GM18907 (cell line): ENCODE results near the gene TMEM54.

ENCODE experiments used
- ATAC-seq: cut with Tn5 transposase; IDR thresholded peaks from one replicate; pipeline ENCODE4 v1.9.1; 2021; ENCODE audit warnings: mild to moderate bottlenecking, moderate library complexity; ENCODE audit not compliant: unreplicated experiment

The TMEM54 gene

DNA sequence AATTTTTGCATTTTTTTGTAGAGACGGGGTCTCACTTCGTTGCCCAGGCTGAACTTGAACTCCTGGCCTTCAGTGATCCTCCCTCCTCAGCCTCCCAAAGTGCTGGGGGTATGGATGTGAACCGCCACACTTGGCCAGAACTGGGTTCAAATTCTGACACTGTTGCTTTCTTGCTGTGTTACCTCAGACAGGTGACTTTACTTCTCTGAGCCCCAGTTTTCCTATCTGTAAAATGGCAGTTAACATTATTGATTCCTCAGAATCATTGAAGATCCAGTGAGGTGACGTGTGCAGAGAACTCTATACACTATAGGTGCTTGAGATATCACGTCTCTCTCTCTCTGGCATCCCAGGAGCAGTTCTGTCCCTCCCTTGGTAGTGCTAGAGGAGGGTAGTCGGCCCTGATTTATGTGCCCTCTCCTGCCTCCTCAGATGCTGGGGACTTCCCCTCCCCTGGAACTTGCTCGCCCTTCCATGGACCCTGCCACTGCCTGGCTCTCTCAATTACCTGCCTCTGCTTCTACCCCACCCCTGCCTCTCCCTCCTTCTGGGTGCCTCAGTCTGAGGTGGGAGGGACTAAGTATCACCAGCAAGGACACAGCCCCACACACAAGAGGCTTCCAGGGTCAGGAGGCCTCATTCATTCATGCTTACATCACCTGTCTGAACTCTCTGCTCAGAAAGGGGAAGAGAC is 17.7 kb downstream of the TMEM54 start:
- no peak for ATAC-seq

DNA sequence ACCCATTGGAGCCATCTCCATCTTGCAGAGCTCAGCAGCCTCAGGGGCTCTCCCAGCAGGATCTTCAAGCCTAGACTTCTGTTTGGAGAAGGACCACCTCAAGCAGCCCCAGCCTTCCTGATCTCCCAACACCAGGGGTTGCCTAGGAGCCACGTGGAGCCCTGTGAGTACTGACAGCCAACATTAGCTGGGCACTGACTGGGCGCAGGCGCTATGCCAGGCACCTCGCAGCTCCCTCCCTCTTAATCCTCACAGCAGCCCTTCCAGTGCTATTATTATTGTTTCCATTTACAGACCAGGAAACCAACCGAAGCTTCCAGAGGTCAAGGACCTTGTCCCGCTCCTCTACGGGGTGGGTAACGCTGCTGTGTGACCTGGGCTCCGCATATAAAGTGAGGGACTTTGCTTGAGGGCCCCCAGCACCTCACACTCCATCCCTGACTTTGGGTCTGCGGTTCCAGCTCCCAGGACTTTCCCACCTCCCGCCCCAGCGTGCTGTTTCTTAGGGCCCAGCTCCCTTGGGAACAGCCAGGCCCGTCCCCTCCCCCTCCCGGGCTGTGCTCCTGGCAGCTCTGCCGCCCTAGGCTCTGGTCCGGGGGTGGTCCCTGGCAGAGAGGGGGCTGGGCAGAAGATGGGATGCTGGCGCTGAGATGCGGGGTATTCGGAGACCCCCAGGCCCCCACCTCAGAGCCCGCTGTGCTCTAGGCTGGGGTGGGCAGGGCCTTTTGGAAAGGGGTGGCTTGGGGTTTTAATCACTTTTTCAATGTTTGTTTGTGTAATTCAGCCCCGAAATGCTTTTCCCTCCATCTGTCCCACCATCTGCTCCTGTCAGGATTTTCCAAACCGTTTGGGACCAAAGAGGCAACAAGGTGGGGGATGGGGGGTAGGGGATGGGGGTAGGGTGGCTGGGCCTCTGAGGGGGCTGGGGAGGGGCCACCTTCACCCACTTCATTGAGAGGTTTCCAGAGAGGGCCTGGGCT is 19.0 kb downstream of the TMEM54 start:
- no peak for ATAC-seq

DNA sequence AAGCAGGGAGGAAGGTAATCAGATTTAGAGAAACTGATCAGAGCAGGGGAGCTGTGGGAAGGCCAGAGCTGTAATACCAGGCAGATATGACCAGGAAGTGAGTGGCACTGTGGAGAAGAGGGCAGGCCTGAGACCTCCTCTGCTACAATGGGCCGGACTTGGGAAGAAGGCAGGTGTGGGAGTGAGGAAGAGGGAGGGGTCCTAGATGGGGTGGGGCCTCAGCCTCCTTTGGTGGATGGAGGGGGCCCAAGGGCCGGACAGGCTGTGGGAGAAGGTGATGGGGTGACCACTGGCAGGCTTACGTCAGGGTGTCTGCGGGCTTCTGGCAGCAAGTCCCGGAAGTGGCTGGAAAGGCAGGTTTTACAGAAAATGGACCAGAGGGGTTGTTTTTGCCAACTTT is 19.9 kb downstream of the TMEM54 start:
- ATAC-seq = no peak

DNA sequence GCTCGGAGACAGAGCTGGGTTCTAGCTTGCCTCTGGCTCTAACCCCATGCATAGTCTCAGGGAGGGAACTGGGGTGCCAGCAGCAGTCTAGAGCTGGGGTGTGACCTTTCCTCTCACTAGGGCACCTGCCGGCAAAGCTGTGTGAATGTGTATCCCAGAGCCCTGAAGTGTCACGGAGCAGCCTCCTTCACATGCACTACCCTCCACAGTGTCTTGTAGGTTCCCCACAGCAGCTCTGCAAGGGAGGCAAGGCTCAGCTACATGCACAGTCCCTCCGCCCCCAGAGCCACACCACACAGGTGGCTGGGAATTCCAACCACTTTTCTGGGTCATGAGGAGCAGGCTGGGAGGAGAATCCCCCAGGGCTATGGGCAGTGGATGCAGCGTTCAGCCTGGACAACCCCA is 22.6 kb downstream of the TMEM54 start:
- no peak for ATAC-seq

DNA sequence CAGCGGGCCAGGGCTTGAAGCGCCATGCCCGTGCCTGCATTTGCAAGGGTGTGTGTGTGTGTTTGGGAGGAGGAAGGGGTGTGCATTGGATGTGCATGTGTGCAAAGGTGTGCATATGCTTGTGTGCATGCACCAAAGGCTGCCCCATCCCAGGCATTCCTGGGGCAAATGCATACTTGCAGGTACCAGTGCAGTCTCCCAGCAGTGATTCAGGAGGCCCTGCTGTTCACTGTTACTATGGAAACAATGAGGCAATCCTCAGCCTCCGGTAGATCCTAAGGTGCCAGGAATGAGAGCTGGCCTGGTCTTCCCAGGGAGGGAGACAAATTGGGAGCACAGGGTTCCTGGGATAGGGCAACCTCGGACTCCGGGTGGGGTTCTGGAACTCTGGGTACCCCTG is 23.0 kb downstream of the TMEM54 start:
- no peak for ATAC-seq

DNA sequence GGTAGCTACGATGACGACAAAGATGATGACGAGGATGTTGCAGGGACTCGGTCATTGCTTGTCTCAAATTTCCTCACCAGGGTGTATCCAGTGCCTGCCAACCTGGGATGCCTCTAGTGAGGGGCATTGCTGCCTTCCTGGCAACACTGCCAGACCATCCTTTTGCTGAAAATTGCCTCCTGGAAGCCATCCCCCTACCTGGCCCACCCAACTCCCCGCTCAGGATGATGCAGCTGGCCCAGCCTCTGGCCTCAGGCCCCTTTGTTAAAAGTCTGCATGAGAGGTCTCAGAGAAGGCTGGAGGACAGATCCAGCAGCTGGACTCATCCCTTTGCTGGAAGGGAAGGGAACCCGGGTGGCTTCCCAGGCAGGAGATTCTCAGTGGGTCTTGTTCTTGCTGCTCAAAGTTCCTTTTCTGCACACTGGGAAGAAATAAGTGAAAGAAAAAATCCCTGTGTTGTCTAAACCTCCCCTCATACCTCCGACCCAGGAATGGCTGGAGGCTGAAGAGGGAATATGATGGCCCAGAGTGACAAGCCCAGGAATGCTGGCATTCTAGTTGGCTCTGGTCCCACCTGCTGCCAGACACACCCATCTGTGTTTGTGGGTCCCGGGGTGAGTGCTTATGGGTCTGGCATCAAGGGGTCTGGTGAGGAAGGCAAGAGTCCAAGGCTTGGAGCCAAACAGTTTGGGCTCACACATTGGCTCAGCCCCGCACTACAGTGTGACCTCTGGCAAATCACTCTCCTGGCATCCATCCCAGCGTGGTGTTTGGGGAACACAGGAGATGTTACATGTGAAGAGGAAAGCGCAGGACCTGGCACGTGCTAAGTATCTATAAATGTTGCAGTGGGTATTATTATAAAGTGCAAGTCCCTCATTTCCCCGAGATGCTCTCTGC is 23.7 kb downstream of the TMEM54 start:
- no peak for ATAC-seq

DNA sequence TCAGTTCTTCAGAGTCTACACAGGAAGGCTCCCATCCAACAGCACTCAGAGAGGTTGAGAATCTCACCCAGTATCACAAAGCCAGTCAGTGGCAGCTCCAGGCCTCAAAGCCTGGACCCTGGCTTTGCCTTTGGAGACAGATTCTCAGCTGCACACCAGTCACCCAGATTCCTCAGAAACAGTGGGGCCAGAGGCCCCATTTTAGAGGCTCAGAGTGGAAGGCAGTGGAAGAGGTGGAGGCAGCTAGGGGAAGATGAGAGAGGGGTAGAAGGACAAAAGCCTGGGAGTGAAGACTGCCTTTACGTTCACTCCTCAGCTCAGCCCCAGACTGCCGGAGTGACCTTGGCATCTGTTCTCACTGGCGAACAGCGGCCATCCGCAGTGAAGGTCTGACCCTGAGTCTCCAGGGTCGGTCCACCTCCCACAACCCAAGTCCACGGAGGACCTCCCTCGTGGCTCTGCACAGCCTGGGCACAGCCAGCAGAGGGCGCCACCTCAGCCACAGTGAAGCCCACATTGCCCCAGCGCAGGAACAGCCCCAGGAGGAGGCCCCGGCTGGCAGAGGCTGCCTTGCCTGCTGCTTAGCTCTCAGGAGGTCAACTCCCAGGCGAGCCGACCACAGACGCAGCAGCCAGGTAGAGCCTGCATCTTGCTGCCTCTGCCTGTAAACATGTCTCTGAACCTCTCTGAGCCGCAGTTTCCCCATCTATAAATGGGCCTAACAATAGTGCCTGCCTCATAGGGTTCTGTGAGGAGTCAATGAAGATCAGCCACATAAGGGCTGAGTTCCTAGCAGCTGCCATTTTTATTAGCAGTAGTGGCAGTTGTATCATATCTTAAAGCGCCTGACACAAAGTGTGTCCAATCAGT is 24.6 kb downstream of the TMEM54 start:
- ATAC-seq = no peak

DNA sequence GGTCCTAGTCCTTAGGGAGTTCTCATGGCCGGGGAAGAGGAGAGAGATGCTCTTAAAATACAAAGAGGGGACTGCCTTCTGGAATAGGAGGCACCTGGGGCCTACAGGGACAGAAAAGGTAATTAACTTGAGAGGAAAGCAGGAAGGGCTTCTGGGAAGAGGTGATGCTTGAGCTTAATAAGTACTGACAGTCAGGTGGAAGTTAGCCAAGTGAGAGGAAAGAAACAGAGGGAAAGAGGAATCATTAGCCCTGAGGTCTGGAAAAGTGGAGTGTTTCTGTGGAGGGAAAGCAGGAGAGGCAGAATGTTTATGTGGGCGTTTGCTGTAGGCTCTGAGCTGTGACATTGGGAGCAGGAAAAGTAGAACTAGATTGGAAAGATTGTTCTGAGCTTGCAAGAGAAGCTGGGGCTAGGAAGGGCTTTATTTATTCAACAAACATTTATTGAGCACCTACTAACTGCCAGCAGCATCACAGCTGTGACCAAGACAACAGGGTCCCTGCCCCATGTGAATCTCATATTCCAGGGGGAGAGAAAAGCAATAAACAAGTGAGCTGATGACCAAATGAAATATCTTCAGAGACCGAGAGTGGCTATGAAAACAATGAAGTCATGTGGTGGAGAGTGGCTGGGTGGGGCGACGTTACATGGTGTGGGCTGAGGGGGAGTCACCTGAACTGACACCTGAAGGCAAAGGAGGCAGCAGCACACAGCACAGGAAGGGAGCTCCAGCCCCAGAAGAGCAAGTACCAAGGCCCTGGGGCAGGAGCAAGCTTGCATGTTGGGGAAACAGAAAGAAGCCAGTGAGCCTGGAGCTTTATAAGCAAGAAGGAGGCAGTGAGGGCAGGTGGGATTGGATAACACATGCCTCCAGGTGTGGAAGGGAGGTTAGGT is 26.1 kb downstream of the TMEM54 start:
- ATAC-seq = no peak

DNA sequence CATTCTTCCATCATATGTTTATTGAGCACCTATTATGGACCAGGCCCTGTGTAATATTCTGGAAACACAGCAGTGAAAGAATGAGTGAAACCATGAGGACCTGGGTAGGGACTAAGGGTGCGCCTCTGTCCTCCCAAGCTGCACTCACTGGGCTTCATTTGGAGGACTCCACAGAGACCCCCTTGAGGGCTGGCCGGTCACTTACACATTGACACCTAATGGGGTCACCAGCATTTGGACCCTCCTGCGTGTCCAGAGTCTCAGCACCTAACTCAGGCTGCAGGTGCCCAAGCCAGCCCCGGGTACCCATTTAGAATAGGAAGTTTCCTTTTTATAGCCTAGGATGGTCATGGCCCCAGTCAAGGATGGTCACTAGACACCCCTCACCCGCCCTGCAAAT is 27.7 kb downstream of the TMEM54 start:
- ATAC-seq = no peak

DNA sequence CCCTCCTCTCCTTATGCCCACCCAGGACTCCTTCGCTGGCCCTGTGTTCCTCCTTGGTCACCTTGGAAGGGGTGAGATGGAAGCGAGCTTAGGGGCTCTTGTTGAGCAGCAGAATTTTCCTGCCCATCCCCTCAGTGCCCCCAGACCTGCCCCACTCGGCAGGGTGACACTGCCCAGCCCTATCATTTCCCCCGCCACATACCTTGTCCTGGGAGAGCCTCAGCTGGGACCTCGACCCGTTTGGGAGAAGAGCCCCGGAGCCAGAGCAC is 29.1 kb downstream of the TMEM54 start:
- no peak for ATAC-seq

DNA sequence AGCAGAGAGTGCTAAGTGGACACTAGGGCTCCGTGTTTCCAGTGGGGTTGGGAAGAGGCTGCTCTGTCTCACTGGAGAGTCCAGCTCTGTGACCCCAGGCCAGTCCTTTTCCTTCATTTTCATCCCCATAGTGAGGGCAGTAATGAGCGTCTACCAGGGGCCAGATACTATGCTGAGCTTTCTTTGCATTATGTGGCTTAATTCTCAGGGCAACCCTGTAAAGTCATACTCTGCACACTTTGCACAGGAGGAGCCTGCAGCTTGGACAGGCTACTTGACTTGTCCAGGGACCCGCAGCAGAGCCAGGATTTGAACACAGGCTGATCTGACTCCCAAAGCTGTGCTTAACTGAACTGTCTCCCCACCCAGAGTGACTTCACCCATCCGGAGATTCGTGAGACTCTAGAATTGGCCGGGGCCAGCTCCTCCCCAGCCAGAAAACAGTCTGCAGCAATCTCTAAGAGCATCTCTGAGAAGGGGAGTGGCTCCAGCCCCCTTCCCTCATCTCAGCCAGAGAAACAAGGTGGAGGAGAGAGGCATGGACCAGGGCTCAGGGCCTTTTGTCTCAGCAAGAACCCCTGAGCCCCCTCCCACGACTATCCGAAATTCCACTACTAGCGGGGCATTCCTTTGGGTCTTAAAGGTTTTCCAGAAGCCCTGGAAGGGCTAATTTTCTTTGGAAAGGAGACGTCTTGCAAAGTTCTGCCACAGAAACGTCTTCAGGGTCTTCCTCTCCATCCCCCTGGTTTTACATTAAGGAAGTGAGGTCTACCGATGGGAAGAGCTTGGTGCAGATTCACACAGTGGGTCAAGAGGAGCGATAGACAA is 29.6 kb downstream of the TMEM54 start:
- ATAC-seq = no peak

DNA sequence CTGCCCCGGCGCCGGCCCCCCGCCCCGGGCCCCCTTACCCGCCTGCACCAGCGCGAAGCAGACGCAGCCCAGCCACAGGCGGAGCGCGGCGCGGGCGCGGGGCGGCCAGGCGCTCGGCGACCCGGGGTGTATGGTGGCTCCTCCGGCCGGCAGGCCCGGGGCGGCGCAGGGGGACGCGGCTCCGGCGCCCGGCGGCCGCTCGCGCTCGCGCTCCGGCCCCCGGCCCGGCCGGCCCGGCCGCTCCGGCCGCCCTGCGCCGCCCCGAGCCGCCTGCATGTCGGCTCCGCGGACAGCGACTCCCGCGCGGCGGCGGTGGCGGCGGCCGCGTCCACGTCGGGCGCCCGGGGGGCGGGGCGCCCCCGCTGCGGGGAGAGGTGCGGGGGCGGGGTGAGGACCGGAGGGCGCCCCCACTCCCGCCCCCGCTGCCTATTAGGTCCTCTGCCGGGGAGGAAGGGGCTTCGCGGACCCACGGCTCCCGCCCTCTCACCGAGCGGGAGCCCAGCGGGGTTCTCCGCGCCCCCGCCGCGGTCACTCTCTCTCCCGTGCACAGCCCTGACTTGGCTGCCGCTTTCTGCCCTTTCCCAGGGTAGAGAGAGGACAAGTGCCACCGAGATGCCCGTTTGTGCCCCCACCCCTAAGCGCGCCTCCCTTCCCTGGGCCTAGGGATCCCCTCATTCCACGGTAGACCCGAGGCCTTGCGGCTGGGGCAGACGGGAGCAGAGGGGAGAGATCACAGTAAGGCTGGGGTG is 30.4 kb downstream of the TMEM54 start, which contains the start of gene FNDC5:
Gene FNDC5 (minus strand): TSS at position 298 of the 749 bp plus-strand sequence.
- no peak for ATAC-seq

DNA sequence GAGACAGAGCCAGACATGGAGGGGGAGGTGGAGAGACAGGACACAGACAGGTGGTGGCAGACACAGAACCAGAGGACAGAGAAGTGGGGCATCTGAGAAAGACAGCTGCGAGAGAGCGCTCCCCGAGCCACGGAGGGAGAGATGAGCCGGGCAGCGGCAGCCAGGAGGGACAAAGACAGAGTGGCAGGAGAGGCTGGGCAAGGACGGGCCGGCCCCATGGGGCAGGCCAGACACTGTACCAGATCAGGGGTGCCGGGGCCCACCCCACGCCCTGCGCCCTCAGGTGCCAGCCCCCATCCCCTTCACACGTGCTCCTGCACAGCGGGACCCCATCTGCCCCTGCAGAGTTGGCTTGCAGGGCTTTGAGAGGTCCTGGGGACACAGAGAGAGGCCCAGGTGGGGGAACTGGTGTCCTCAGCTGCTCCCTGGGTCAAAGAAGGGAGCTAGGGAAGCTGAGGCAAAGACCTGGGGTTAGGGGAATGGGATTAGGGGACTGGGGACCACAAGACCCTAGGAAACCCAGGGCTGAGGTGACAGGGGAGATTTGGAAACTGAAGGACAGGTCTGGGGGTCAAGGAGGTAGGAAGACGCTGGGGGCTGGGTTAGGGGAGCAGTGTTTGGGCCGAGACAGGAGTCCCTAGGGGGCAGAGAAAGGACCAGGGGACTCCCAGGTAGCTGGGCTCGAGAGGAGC is 31.1 kb downstream of the TMEM54 start:
- no peak for ATAC-seq

DNA sequence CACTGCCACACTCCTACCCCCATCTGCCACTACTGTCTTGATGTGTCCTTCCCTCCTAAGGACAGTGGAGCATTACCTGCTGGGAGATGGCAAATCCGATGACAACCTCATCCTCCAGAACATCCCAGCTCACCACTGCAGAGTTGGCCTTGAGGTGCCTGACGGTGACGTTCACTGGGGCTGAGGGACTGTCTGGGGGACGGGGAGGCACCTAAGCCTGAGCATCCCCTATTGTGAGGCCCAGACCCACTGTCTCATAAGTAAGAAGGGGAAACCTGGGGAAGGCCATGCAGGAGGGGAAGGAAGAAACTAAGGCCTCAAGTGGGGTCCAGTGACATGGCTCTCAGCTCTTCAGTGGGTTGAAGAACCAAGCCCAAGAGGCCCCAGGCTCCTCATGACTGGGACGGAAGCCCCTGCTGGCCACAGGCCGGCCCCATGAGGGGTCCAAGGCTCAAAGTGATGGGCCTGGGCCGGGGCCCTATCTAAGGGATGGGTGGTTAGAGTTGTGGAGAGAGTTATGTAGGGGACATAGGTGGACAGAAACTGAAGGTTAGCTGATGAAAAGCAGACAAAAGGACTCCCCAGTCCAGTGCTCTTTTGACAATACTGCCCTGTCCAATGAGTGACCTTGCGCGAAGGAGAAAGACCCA is 32.3 kb downstream of the TMEM54 start:
- no peak for ATAC-seq

DNA sequence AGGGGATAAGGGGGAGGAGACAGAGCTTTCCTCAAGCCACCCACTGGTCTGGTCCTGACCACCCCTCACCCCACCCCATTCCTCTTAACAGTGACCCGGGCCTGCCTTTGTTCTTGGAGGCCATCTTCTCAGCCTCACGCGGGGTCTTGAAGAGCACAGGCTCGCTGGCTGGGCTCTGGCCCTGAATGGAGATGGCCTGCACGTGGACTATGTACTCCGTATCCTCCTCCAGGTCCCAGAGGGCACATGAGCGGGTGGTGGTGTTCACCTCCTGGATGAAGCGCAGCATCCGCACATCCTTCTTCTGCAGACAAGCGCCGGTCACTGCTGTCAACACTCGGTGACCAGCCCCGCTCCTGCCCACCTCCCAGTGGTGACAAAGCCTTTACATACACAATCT is 33.1 kb downstream of the TMEM54 start:
- ATAC-seq = no peak

DNA sequence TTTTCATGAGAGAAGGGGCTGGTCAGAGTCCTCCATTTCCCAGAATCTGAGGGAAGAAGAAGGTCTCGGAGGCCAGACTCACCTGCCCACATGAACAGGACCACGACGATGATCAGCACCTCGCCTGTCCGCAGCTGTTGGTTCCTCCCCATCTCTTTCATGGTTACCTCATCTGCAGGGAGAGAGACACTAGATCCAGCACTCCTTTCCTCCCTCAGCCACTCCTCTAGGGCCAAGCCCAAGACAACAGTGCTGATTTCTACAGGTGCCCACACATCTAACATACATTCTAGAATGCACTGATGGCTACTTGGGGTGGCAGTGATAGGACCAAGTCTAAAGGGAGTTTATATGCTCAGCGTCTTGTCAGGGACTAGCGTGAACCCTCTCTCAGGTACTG is 33.5 kb downstream of the TMEM54 start:
- no peak for ATAC-seq

DNA sequence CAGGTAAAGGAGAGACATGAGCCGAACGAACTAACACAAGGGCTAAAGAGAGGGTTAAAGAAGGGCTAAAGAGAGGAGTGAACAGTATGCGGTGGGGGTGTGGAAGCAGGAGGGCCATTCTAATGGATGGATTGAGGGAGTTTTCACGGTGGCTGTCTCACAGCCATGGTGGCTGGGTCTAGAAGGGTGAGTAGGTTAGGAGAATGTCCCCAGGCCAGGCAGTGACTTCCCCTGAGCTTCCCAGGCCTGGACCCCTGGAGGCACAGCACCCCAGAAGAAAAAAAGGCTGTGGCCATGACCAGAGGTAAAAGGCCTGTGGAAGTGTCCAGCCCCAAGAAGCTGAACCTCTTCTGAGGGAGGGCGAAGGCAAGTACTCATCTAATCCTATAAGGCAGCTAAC is 34.0 kb downstream of the TMEM54 start:
- ATAC-seq = no peak
